HG03108 (cell line): ENCODE data around the gene NHSL1.
A peak's percentile ranks its signal among the peaks of the same experiment; 100 is the strongest.

Experiments
- ATAC-seq: cut with Tn5 transposase; IDR thresholded peaks from one replicate; pipeline ENCODE4 v1.9.1; 2021; ENCODE audit warnings: moderate library complexity; ENCODE audit not compliant: unreplicated experiment

NHSL1 gene

GRCh38 chr6:138465007-138465645 lies 34.2 kb downstream of the NHSL1 start:
- no peak for ATAC-seq

- ATAC-seq, result no peak
Observed at GRCh38 chr6:138464085-138464484, 35.2 kb downstream of the NHSL1 start.

GRCh38 chr6:138461647-138462046 lies 37.6 kb downstream of the NHSL1 start:
- no peak for ATAC-seq

- no peak for ATAC-seq
Observed at GRCh38 chr6:138456401-138456790, 42.9 kb downstream of the NHSL1 start.

- peak; percentile 95 for ATAC-seq
Observed at GRCh38 chr6:138455746-138456400, 43.4 kb downstream of the NHSL1 start.

GRCh38 chr6:138454981-138455706 lies 44.1 kb downstream of the NHSL1 start:
- ATAC-seq, result no peak

- no peak for ATAC-seq
Observed at GRCh38 chr6:138451043-138451442, 48.3 kb downstream of the NHSL1 start.

- no peak for ATAC-seq
Observed at GRCh38 chr6:138450445-138450844, 48.8 kb downstream of the NHSL1 start.

GRCh38 chr6:138446821-138447220 lies 52.5 kb downstream of the NHSL1 start:
- ATAC-seq, result no peak

GRCh38 chr6:138443979-138444378 lies 55.3 kb downstream of the NHSL1 start:
- ATAC-seq, result no peak

GRCh38 chr6:138442663-138443062 lies 56.6 kb downstream of the NHSL1 start:
- ATAC-seq, result no peak

GRCh38 chr6:138441965-138442364 lies 57.3 kb downstream of the NHSL1 start:
- ATAC-seq, result no peak

- ATAC-seq, result no peak
Observed at GRCh38 chr6:138440758-138441357, 58.4 kb downstream of the NHSL1 start.

GRCh38 chr6:138440296-138440695 lies 59.0 kb downstream of the NHSL1 start:
- ATAC-seq, result no peak

GRCh38 chr6:138439546-138439945 lies 59.7 kb downstream of the NHSL1 start:
- no peak for ATAC-seq

GRCh38 chr6:138434925-138435324 lies 64.4 kb downstream of the NHSL1 start:
- ATAC-seq, result no peak

GRCh38 chr6:138434096-138434495 lies 65.2 kb downstream of the NHSL1 start:
- ATAC-seq, result no peak

- no peak for ATAC-seq
Observed at GRCh38 chr6:138432063-138432356, 67.3 kb downstream of the NHSL1 start.

GRCh38 chr6:138431256-138432062 lies 67.8 kb downstream of the NHSL1 start:
- no peak for ATAC-seq

GRCh38 chr6:138430361-138431145 lies 68.7 kb downstream of the NHSL1 start:
- ATAC-seq, result no peak
